C4-2B (cell line): ENCODE results near the gene KIAA1549.

Source experiments
- CTCF ChIP-seq: fragments of 450-650 bp; conservative IDR thresholded peaks from 2 replicates; pipeline ENCODE4 v1.5.1; 2017; ENCODE audit warnings: mild to moderate bottlenecking
- ZFX ChIP-seq: fragments of 450-650 bp; IDR thresholded peaks from 2 replicates; pipeline ENCODE4 v1.6.1; 2017

GRCh38 chr7:139016931-139017511 lies 35.8 kb upstream of the KIAA1549 start:
- TF ChIP-seq CTCF = peak; percentile 94
- no peak for TF ChIP-seq ZFX
